Testis (tissue), 2 donors: ENCODE measurements around the gene MYO7B.

Experiments used
- POLR2A ChIP-seq: fragments of 450-650 bp; IDR thresholded peaks from one replicate; pipeline ENCODE4 v1.6.1; 2017; ENCODE audit warnings: antibody characterized with exemption, mild to moderate bottlenecking, moderate library complexity
- TF ChIP-seq, protein P1 (sequence below), 3 experiments: fragments of 450-650 bp in 2 of 3; fragments of 200-600 bp in 1 of 3; sonication (generic) in 1 of 3; IDR thresholded peaks; one replicate each; pipeline ENCODE4 v1.5.1; 2016 to 2019; ENCODE audit warnings: antibody characterized with exemption in 3 of 3, mild to moderate bottlenecking in 2 of 3, moderate library complexity in 1 of 3

DNA sequence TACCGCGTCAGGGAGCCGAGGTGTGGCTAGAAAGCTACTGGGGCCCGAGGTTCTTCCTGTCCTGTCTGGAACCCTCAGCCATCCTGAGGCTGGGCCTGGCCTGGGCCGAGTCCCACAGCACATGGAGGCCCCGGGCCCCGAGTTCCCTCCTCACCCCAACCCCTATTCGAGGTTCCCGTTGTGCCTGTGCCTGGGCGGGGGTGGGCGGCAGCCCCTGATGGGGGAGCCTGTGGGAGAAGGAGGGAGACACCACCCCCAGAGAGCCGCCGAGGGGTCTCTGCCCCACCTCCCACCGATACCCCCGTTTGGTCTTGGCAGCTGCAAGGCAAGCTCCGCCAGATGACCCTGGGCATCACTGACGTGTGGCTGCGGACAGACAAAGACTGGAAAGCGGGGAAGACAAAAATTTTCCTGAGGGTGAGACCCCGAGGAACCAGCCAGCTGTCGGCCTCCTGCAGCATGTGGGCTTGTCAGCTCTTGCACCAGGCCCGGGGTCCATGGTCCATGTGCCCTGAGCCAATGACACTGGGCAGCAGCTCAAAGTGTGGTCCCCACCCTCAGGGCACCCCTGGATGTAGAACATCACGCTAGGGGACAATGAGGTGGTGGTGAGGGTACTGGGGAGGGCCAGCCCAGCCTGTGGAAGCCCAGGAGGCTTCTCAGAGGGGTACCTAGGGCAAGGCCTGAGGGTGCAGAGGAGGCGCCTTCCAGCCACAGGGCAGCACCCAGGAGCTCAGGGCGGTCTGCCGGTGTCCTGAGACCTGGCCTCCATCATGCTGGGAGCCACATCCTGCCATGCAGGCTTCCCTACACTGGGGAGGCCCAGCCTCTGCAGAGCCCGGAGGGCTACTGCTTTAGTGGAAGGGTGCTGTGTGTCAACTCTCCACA is 58.0 kb downstream of the MYO7B start:
- TF ChIP-seq, protein P1, sequence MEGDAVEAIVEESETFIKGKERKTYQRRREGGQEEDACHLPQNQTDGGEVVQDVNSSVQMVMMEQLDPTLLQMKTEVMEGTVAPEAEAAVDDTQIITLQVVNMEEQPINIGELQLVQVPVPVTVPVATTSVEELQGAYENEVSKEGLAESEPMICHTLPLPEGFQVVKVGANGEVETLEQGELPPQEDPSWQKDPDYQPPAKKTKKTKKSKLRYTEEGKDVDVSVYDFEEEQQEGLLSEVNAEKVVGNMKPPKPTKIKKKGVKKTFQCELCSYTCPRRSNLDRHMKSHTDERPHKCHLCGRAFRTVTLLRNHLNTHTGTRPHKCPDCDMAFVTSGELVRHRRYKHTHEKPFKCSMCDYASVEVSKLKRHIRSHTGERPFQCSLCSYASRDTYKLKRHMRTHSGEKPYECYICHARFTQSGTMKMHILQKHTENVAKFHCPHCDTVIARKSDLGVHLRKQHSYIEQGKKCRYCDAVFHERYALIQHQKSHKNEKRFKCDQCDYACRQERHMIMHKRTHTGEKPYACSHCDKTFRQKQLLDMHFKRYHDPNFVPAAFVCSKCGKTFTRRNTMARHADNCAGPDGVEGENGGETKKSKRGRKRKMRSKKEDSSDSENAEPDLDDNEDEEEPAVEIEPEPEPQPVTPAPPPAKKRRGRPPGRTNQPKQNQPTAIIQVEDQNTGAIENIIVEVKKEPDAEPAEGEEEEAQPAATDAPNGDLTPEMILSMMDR (IDR thresholded peaks at IDR 0.05) = no peak
- TF ChIP-seq POLR2A = no peak
